ENCODE data around the gene FAM228A.

DNA sequence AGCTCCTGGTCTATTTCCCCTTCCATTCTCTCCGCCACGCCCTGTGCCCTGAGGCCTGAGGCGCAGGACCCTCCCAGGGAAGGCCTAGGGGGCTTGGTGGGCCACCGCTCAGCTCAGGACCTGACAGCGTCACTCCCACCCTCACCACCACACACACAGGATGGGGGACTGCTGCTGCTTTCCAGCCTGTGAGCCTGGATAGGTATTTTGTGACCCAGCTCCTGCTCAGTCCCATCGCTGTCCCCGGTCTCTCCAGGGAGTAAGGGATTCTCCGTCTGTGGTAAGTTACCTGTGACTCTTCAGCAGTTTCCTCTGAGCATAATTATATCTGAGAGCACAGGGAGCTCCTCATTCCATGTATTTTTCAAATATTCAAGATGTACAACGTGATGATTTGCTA, 16.3 kb downstream of the FAM228A start:
- TF ChIP-seq, protein P1, sequence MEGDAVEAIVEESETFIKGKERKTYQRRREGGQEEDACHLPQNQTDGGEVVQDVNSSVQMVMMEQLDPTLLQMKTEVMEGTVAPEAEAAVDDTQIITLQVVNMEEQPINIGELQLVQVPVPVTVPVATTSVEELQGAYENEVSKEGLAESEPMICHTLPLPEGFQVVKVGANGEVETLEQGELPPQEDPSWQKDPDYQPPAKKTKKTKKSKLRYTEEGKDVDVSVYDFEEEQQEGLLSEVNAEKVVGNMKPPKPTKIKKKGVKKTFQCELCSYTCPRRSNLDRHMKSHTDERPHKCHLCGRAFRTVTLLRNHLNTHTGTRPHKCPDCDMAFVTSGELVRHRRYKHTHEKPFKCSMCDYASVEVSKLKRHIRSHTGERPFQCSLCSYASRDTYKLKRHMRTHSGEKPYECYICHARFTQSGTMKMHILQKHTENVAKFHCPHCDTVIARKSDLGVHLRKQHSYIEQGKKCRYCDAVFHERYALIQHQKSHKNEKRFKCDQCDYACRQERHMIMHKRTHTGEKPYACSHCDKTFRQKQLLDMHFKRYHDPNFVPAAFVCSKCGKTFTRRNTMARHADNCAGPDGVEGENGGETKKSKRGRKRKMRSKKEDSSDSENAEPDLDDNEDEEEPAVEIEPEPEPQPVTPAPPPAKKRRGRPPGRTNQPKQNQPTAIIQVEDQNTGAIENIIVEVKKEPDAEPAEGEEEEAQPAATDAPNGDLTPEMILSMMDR (conservative IDR thresholded peaks at IDR 0.05) = no peak
- TF ChIP-seq EZH2 (IDR thresholded peaks at IDR 0.05; ENCODE audit: low read depth) = no peak

Data from PC-9 (cell line).